GM19023 (cell line): ENCODE data around the gene CASK.

Source experiments
- ATAC-seq: cut with Tn5 transposase; IDR thresholded peaks from one replicate; pipeline ENCODE4 v1.9.1; 2021; ENCODE audit warnings: mild to moderate bottlenecking, moderate library complexity; ENCODE audit not compliant: unreplicated experiment

The CASK gene

GRCh38 chrX:41912923-41913322, 10.4 kb downstream of the CASK start:
- no peak for ATAC-seq

- no peak for ATAC-seq
Observed at GRCh38 chrX:41909068-41909467, 14.3 kb downstream of the CASK start.

DNA sequence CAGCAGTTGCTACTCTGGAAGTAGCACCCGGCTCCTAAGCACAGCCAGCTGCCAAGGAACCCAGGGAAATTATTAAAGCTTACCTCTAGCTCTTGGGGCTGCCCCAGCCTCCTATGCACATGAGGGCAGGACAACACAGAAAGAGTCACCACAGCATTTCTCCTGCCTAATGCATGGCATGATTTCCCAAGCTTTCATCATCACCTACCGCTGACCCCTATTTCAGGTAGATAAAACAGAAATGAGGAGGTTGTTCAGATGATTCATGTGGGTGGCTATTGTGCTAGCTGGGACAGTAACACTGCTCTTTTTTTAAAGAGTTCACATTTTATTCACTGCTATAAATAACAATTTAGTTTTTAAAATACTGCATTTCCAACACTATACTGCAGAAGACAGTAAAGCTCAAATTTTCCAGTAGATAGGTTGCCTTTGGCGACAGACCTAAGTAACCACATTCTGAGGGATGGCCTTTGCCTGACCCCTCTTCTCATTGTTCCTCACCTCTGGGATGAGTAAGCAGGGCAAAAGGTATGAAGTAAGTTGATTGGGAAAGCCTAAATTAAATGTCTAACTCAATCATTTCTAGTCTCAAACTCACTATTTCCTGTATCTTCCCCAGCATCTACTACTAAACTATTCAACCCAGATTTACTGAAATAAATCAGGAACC, 16.7 kb downstream of the CASK start:
- no peak for ATAC-seq

GRCh38 chrX:41903544-41903943, 19.8 kb downstream of the CASK start:
- ATAC-seq, result no peak

- no peak for ATAC-seq
Observed at GRCh38 chrX:41900321-41900720, 23.0 kb downstream of the CASK start.

- no peak for ATAC-seq
Observed at GRCh38 chrX:41895826-41896225, 27.5 kb downstream of the CASK start.

GRCh38 chrX:41890026-41890423, 33.3 kb downstream of the CASK start:
- ATAC-seq, result no peak

- no peak for ATAC-seq
Observed at GRCh38 chrX:41889317-41890025, 33.9 kb downstream of the CASK start.

- ATAC-seq, result no peak
Observed at GRCh38 chrX:41887691-41888090, 35.7 kb downstream of the CASK start.

GRCh38 chrX:41885724-41886123, 37.6 kb downstream of the CASK start:
- no peak for ATAC-seq

DNA sequence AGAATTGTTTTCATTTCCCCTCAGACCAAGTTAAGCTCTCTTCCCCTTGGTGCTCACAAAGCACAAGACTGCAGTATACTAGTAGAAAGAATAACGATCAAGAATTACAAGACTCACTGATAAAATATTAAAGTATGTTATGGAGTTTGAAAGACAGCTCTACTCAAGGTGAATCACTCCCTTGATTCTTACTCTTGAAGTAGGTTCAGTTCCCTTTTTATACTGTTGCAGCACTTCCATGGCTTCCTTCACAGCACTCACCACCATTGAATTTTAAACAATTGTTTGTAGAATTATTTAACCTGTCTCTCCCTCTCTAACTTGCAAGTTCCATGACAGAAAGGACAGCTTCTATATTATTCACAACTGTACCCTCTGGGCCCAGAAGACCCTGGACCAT, 42.2 kb downstream of the CASK start:
- ATAC-seq, result no peak

- no peak for ATAC-seq
Observed at GRCh38 chrX:41877167-41877566, 46.2 kb downstream of the CASK start.

- ATAC-seq, result no peak
Observed at GRCh38 chrX:41875142-41875541, 48.2 kb downstream of the CASK start.

GRCh38 chrX:41870719-41871151, 52.6 kb downstream of the CASK start:
- ATAC-seq, result peak; percentile 60

DNA sequence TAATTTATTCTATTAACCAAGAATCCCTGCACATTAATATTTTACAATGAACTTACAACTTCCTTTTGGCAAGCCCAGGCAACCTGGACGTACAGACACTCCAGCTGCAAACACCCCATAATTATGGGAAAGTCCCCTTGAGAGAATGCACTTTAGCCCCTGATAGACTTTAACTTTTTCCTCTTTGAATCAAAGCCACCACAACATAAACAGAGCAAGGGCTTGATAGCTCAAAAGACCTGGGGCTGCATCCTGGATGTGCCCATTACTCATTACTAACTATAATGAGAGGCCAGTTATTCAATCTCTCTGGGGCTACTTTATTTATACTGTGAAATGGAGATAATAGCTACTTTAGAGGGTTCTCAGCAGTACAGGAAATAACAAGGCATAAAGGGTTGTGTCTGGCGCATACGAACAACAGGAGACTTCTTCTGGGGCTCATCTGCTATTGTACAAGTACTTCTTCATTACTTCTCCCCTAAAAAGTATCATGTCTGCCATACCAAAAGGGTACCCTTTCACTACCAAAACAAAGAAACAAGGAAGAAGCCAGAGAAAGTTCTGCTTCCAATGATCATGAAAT, 54.9 kb downstream of the CASK start:
- no peak for ATAC-seq

DNA sequence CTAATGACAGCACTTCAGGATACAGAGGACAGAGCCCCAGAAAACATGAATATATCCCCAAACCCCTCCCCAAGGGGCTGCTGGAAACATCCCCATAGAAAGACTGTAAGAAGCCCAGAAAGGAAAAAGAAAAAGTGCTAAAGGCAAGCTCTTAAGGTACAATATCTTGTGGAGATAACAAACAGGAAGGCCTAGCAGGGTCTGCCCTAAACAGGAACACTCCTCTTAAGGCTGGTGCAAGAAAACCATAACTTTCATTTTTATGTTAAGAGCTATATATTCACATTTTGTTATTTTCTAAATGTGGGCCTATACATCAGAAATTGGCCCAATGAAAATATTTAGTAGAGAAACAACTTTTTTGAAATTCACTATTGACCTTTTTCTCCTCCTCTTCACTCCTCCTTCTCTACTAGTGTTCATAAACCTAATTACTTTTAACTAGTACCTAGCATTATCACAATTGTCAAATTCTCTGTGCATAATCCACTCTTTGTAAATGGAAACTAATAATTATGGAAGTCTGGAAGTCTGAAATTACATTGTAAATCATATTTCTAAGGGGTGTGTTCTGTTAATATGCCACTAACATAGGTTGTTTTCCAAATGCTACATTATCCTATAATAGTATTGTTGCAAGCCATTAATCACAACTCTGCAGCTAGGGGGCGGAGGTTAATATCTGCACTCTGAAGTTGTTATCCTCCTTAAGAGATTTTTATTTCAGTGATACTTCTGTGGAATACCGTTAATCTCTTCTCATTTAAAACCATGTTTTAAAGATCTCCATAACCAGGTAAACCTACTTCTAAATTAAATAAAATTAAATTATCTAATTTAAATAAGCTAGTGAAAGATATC, 59.8 kb downstream of the CASK start:
- no peak for ATAC-seq

GRCh38 chrX:41862562-41863184, 60.7 kb downstream of the CASK start:
- ATAC-seq, result no peak

DNA sequence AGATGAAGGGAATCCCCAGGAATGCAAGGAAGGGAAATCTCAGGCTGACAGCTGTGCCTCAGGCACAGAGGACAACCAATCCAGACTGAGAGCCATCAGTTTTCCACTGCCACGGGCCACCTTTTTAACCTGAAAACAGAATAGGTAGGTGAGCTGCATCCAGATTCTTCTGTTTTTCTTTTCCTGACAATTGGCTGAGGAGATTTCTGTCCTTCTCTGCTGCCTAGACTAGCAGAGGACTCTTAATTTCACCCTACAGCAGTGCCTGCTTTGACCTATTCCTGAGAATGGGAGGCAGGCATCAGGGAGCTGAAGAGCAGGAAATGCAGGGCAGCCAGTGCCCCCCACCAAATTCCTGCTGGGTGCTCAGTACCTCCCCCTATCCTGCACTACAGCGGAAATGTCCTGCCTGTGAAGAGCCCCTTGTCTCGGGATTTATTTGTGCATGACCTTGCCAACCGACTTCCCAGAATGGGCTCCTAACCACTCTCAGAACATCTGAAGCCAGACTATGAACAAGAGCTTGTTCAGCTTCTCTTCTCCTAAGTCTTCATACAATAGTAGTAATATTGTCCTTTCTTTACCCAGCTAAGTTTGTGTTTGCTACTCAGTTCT, 65.1 kb downstream of the CASK start:
- no peak for ATAC-seq

DNA sequence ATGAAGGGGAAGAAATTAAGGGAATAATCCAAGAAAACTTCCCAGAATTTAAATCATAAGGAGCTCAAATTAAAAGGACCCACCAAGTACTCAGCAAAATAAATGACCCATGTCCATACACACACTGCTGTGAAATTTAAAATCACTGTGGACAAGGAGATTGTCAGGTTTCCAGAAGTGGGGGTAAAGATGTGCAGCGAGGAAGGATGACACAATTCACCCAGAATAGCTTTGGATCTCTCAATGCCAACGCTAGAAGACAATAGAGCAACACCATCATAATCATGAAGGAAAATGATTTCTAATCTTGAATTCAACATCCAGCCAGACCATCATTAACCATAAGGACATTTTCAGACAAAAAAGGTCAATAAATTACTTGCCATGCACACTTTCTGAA, 65.7 kb downstream of the CASK start:
- no peak for ATAC-seq

DNA sequence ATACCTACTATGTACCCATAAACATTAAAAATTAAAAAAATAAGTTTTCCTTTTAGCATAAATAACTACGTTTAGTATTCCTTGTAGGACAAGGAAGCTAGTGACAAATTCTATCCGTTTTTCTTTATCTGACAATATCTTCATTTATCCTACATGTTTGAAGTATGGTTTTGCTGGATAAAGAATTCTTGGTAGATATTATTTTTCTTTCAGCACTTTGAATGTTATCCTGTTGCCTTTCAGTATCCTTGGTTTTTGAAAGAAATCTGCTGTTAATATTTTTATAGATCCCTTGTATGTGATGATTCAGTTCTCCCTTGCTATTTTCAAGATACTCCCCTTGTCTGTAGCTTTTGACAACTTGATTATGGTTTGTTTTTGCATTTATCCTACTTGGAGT, 76.6 kb downstream of the CASK start:
- ATAC-seq, result no peak
